ENCODE data around the gene TPH1.

TPH1 gene

DNA sequence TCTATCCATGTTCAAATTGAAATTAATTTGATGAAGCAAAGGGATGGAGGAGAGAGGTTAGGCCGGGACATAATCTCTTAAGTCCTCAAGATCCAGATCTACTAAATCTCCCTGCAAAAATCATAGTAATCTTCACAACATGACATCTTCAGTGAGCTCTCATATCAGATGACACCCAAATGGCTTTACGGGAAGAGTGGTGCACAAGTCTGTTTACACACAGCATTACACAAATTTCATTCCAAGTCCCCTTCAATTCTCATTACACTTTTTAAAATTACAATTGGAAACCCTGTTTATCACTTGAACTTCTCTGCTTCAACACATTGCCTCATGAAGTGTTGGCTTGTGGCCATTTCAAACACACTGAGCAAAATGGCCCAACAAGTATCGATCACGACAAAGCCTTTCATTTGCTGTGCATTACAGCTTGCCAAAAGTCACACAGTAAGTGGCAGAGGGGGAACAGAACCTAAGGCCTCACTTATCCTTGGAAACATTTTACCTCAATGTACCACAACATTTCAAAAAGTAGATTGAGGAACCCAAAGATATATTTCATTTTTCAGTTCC, 17.9 kb upstream of the TPH1 start:
- DNase-seq (ENCODE audit: low spot score), result no peak
- TF ChIP-seq, protein P1, sequence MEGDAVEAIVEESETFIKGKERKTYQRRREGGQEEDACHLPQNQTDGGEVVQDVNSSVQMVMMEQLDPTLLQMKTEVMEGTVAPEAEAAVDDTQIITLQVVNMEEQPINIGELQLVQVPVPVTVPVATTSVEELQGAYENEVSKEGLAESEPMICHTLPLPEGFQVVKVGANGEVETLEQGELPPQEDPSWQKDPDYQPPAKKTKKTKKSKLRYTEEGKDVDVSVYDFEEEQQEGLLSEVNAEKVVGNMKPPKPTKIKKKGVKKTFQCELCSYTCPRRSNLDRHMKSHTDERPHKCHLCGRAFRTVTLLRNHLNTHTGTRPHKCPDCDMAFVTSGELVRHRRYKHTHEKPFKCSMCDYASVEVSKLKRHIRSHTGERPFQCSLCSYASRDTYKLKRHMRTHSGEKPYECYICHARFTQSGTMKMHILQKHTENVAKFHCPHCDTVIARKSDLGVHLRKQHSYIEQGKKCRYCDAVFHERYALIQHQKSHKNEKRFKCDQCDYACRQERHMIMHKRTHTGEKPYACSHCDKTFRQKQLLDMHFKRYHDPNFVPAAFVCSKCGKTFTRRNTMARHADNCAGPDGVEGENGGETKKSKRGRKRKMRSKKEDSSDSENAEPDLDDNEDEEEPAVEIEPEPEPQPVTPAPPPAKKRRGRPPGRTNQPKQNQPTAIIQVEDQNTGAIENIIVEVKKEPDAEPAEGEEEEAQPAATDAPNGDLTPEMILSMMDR (IDR thresholded peaks at IDR 0.05), result no peak
- H3K4me3 ChIP-seq, result no peak overlapping the region
- H3K27ac ChIP-seq, result no peak overlapping the region

DNA sequence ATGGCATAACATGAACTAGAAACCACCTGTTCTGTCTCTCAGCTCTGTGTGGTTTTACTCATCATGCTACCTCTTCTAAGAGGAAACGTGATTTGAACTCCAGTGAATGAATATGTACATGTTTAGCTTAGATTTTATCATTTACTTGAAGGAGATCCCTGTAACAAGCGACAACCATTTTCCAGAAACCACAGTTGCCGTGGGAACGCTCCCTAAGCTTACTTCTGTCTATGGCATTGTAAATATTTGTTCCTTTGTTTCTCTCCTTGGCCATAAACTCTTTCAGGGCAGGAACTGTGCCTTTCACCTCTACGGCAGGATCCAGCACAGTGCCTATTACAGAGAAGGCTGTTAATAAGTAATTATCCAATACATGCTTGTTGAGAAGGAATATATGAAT, 17.1 kb upstream of the TPH1 start:
- Histone ChIP-seq H3K27ac (no peak overlapping the region), H3K4me3 (no peak overlapping the region)
- DNase-seq (ENCODE audit: low spot score), result no peak
- TF ChIP-seq, protein P1 (IDR thresholded peaks at IDR 0.05), result no peak

DNA sequence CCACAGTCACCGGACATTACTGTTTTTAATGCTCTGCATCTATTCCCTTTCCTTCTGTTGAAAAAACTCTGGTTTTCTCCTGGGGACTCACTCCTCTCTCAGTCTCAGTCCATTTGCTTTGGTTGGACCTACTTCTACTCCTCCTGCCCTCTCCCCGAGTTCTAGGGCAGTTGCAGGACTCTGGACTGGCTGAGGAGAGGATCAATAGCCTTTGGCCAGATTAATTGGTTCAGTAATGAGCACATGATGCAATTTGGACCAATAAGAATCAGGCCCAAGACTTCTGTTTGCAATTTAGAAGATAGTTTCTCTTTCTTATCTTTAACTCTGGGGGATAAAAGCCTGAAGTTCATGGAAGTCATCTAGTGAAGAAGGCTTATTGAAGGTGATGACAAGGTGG, 15.3 kb upstream of the TPH1 start:
- DNase-seq (ENCODE audit: low spot score), result no peak

DNA sequence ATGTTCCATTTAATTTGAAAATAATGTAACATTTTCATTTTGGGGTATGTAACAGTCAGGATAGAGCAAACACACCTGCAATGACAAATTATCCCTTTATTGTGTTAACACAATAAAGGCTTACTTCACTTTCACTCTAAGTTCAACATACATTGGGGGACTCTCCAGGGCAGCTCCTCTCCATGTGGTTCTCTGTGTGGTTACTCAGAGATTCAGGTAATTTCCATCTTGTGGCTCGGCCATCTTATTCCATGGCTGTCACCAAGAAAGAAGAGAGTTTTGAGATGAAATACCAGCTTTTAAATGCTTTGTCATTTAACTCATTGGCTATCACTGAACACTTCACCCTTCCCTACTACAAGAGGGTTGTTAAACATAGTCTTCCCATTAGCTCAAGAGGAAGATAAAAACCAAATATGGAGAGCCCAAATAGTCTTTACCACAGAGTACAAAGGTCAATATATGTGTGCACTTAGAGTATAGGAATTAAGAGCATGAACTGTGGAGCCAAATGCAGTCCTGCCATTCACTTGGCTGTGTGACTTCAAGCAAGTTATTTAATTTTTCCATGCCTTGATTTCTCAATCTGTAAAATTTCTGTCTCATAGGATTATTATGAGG, 10.6 kb upstream of the TPH1 start:
- TF ChIP-seq, protein P1 (IDR thresholded peaks at IDR 0.05), result no peak
- H3K27ac ChIP-seq, result peak overlapping the region in 1 of 2 donors; percentile 21
- H3K4me3 ChIP-seq, result no peak overlapping the region
- no peak for DNase-seq (ENCODE audit: low spot score)

More for the DNA sequence above, 15.3 kb upstream of the TPH1 start:
- TF ChIP-seq, protein P1 (IDR thresholded peaks at IDR 0.05), result no peak
- Histone ChIP-seq H3K27ac (no peak overlapping the region), H3K4me3 (no peak overlapping the region)

DNA sequence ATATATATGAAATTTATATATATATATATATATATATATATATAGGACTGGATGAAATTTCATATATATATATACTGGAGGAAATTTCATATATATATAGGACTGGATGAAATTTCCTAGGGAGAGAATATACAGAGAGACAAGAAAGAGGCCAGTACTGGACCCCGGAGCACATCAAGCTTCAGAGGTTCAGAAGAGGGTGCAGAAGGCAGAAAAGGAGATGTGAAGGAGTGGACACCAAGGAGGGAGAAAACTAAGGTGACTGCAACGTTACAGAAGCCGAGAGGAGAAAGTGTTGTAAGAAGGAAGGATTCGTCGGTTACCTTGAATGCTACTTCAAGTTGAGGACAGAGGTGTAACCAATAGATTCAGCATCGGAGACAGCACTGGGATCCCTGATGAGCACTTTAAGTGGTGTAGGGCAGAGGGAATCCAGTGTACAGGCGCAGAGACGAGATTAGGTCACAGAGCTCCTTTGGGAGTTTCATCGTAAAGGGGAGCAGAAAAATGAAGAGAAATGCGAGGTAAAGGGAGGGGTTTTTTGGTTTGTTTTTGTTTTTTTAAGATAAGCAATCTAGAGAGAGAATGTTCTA, 8.5 kb upstream of the TPH1 start:
- no peak for DNase-seq (ENCODE audit: low spot score)
- H3K27ac ChIP-seq, result no peak overlapping the region
- TF ChIP-seq, protein P1 (IDR thresholded peaks at IDR 0.05), result no peak
- no peak overlapping the region for H3K4me3 ChIP-seq

DNA sequence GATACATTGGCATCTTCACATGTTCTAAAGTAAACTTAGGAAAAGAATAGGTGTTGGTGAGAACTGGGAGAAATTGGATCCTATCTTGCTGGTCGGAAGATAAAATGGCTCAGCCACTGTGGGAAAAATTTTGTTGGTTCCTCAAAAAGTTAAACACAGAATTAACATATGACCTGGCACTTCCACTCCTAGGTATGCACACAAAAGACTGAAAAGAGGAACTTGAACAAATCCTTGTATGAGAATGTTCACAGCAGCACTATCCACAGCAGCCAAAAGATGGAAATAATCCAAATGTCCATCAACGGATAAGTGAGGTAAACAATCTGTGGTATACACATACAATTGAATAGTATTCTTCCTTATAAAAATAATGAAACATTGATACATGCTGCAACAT, 4.8 kb upstream of the TPH1 start:
- TF ChIP-seq, protein P1 (IDR thresholded peaks at IDR 0.05), result no peak
- Histone ChIP-seq H3K4me3 (no peak overlapping the region), H3K27ac (no peak overlapping the region)
- DNase-seq (ENCODE audit: low spot score), result no peak

DNA sequence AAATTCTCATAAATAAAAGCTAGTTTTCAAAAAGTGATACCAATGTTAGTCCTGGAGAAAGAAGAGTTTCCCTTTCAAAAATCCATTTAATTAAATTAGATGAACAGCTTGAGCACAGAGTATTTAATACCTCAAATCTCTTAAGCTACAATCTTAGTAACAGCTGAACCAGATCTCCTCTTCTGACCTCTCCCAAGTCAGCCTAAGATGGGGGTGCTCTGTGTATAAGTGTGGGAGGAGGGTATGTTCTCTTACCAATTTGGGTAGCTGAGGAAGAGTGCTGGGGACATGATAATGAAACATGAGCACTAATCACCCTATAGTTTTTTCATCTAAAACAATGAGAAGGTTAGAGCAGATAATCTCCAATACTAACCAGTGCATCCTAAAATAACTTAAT, 9.6 kb downstream of the TPH1 start:
- H3K27ac ChIP-seq, result no peak overlapping the region
- DNase-seq (ENCODE audit: low spot score), result no peak
- TF ChIP-seq, protein P1 (IDR thresholded peaks at IDR 0.05), result no peak
- no peak overlapping the region for H3K4me3 ChIP-seq

Data from coronary artery (tissue), 2 donors.